Fibroblast of skin of left biceps (primary cell): ENCODE data around the gene ECE1.

Experiments used
- DNase-seq, 2 experiments: peaks; one replicate each; pipeline ENCODE4 v3.0.0-alpha.2; 2013; ENCODE audit warnings: low read depth in 2 of 2

ECE1 gene

DNA sequence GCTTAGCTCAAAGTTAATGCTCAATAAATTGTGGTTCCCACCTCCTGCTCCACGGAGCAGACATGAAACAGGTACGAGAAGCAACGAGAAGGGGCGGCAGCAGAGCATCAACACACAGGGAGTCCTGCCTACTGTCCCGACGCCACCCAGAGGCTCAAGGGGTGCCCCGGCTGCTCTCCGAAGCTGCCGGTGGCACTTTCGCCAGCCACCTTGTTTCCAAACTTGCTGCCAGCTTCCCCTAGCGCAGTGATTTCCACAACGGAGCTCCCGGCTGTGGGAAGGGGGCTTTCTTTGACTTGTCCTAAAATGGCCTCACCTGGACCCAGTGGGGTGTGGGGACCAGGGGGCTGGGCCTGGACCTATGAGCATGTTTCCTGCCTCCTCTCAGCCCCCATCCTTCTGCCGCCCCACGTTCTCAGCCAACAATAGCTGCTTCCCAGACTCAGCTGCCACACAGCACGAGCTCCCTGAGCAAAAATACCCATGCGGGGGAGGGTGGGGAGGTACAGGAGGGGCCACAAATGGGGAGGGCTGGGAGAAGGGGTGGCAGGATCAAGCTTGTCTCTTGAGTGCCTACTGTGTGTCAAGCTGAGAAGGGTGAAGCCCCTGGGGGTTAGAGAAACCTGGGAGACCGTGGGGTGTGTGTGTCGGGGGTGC is 35.6 kb upstream of the ECE1 start:
- no peak for DNase-seq

DNA sequence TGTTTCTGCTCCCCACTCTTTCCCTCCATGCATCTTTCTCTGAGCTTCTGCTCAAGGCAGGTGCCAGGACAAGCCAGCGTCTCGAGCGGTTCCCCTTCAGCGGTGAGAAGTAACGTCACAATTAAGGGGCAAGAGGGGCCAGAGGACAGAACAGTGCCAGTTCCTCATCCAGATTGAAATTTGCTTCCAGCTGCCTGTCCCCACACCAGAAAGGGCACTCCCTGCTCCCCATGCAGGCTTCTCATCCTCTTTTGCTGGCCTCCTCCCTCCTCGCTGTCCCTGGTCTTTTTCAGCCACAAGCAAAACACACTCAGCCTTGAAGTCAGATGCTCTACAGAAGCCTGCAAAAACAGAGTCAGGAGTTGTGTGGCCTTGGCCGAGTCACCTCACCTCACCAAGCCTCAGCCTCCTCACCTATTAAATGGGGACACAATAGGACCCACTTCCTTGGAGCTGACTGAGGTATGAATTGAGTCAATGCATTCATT is 35.0 kb upstream of the ECE1 start:
- DNase-seq: no peak

DNA sequence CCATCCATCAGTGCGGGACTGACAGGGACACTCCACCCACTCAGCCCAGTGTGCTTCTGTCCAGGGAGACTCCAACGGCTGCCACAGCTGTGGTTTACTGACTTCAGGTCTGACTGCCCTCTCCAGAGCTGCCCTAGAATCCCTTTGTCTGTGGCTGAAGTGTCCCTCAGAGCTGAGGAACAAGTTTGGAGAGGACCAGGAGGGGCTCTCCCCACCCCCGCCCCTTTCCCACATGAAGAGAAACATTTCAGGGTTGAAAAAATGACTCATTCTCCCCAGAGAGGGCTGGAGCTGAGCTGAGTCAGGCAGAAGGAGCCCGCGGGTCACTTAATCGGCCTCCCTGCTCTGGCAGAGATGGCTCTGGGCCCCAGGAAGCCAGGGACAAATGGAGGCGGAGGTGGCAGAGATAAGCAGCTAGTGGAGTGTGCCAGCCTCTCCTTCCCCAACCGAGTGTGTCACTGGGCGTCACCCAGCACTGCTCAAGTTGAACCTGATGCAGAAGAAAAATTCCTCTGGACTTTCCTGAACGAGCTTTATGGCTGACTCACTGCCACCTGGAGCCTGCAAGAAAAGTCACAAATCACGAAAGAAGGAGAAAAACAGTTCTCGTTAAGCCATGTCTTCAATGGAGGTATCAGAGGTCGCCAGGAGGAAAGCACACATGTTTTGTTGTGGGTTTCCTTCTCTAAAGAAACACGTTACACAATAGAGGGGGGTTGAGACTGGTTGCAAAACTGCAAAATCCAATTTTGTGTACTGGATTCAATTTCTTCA is 34.3 kb upstream of the ECE1 start:
- DNase-seq: peak; percentile 73 to 75

DNA sequence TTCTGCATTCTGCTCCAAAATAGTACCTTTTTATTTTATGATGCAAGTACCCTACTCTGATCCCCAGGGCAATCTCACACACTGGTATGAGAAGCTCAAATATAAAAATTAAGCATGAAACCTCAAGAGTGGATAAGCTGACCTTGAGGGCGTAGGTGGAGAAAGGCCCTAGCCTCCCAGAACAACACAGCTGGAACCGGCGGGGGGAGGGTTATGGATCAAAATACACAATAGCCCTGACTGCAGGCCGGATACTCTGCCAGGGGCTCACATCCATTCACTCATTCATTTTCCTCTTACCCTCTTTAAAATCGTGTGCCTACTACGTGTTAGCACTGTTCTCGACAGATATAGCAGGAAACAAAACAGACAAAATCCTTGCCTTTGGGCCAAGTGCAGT is 32.8 kb upstream of the ECE1 start:
- DNase-seq: no peak

DNA sequence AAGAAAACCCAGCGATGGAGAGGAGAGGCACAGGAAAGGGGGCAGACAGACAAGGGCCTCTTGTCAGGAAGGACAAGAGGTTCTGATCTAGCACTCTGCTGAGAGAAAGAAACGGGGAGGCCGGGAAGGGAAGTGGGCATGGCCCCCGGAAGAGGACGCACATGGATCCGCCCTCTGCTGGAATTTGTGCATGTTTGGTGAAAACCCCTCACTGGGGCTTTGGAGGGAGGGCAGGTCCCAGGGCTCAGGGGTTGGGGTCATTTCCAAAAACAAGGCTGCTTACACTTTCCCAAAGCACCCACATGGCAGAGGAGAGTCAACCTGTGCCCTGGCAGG is 32.4 kb upstream of the ECE1 start:
- no peak for DNase-seq

DNA sequence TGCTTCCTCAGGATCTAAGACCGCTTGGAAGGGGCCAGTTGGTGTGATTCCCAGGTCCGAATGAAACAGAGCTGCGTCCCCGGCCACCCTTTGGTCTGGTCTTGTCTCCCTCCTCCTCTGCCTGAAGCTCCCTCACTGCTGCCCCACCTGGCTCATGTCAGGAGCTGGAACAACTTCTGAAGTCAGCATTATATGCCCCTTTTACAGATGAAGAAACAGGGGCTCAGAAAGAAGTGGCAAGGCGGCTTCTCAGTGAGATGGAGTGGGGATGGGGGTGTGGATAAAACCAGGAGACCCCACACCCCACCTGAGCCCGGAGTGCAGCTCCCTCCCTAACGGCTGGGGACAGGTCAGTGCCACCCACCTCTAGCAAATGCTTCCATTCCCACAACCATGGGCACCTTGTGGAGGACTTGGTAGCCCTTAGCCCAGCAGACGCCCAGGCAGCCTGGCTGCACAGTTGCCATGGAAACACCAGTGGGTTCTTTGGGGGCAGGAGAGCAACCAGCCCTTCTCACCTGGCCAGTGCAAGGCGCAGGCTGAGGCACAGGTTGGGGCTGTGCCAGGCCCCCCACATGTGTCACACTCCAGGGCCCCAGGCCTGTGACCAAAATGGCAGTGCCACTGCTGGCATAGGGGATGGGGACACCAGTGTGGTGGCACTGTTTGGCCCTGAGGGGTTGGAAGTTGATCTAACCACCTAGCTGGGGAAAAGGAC is 31.9 kb upstream of the ECE1 start:
- no peak for DNase-seq

DNA sequence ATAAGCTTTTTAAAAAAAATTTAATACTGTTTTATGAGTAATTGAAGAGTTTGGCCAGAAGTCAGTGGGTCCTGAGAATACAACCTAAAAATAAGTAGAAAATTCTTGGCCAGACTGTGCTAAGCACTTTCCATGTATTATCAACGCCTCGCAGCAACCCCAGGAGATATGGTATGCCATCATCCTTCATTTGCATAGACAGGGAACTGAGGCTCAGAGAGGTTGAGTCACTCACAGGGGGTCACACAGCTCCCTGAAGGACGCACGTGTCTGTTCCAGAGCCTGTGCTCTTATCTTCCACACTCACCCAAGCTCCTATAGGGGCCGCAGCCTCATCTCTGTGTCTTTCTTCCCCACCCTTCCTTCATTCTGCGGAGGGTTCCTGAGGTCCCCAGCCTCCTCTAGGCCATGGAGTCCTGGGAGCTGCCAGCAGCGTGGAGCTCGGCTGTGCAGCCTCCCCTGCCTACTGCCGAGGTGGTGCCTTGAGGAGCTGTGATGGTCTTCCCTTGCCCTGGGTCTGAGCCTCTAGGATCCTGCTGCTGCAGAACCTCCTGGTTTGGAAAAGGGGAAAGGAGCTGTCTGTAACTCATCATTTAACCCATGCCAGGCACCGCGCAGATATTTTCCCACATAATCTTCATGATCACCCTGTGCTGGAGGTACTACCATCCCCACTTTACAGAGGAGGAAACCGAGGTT is 30.3 kb upstream of the ECE1 start:
- no peak for DNase-seq

DNA sequence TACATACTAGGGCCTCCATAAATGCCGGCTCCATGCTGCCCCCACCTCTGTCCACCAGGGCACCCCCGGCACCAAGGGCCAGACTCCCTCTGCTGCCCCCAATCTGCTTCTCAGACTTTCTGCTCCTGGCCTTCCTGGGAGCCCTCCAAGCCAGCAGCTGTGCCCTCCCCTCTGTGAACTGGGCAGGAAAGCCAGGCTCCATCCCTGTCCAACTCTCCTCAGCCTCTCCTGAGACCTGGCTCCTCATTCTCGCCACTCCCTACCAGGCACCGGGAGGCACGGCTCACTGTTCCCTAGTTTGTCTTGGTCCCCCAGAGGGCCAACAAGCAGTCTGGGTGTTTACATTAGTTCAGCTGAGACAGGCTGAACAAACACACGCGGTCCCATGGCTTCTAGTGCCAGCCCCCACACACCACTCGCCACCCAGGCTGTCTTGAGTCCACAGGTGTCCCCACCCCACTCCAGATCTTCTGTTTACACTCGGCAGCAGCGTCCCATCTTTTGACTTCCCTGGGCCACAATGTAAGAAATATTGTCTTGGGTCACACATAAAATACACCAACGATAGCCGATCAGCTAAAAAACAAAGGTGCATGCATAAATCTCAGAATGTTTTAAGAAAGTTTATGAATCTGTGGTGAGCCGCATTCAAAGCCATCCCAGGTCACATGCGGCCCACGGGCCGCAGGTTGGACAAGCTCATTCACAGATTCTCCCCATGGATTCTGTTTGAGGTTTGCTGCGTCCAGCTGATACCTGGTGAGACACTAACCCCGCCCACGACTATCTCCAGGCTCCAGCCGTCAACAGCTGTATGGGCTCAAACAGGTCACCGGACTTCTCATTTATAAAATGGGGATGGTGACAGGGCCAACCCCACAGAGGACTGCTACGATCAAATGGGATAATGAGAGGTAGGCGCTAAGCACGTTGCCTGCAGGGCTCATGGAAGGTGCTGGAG is 29.5 kb upstream of the ECE1 start:
- no peak for DNase-seq

DNA sequence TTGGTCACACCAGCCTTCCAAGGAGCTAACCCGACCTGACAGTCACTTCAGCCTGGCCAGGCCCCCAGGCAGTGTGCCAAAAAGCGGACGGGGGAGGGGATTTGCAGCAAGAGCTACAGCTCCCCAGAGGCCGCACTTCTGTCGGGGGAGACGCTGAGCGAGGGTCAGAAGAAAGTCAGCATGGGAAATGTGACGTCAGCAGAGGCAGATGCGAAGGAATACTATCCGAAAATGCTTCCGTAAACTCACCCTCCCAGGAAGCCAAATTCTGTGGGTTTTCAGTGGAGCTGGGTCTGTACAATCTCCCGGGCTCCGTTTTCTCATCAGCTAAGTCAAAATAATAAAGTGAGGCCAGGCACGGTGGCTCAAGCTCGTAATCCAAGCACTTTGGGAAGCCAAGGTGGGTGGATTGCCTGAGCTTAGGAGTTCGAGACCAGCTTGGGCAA is 28.5 kb upstream of the ECE1 start:
- peak; percentile 46 to 52 for DNase-seq

DNA sequence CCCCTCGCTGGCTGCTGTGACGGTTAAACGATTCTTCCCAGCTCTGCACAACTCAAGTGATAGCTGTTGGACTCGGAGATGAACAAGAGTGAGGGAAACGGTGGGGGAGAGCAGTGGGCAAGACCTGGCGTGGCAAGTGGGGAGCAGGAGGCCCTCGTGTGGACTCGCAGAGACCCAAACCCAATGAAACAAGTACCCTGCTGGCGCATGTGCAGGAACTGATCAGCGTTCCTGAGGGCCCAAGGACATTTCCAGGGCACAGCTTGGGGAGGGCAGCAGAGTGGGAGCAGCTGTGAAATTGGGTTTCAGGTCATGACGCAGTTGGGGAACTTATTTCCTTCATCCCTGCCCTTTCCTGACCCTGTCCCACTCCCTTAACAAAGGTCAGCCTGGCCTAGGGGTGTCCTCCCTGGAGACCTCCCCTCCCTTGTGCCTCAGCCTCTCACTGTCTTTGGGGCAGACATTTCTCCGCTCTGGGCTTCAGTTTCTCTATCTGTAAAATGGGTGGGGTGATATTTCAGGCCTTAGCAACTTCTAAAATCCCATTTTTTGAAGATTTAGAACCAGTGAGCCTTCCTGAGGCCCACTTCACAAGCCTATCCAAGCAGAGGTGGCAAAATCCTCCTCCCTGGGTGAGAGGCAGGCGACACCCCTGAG is 27.9 kb upstream of the ECE1 start:
- no peak for DNase-seq

DNA sequence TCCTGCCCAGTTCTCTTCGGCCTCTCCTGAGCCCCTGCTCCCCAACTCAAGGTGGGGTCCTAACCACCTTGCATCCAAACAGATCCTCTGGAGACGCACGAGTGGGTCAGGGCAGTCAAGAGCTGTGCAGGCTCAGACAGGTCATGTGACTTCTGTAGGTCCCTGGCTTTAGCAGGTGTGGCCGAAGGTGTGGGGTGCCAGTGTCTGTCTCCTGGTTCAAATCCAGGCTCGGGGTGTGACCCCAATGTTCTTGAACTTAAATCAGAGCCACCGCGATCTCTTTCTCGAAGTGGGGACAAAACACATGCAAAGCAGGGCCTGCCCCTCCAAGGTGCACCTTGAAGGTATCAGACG is 27.4 kb upstream of the ECE1 start:
- DNase-seq: no peak

DNA sequence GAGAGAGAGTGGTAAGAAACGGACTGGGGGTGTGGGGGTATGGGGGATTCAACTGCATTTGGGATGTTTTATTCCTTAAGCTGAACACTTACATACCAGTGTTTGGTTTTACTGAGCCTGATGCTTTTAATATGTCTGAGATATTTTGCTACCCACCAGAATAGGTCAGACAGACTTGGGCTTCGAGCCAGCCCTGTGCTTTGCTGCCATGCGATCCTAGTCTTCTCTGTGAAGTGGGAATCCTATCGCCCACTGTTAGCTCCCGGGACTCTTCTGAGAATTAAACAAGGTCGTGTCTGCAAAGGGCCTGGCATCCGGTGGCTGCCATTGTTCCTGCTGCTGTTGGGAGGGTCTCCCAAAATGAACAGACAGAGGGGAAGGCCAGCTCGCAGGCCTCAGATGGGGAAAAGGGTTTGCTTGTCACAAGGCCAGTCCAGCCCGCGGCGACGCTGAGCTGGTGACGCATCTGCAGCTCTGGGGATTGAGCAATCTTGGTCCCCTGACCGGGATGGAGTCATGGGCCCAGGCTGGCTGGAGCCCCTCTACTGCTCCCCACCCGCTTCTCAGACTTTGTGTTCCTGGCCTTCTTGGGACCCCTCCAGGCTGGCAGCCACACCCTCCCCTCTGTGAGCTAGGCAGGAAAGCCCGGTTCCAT is 26.9 kb upstream of the ECE1 start:
- DNase-seq: no peak

DNA sequence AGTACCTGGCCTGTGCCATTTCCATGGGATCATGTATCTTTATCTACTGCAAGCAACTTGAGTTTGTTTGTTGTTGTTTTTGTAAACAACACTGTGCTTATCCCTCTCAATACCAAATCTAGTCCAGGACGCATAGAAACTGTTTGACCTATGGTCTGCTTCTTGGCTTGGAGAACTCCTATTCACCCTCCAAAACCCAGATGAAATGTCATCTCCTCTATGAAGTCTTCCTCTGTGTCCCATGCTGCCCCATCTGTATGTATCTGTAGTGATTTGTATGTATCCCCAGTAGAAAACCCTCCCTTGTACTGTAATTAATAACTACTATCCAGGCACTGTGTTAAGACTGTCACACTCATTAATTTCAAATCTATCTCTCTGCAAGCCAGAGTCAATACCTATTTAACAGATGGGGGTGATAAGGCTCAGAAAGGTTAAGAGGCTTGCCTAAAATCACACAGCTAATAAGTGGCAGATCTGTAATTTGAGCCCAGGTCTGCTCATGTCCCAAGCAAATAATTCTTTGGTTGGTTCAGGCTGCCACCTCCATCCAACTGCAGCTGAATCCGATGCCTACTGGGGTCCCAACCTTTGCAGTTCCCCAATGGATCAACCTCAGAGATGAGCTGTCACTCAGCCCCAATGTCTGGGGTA is 24.6 kb upstream of the ECE1 start:
- DNase-seq: no peak

DNA sequence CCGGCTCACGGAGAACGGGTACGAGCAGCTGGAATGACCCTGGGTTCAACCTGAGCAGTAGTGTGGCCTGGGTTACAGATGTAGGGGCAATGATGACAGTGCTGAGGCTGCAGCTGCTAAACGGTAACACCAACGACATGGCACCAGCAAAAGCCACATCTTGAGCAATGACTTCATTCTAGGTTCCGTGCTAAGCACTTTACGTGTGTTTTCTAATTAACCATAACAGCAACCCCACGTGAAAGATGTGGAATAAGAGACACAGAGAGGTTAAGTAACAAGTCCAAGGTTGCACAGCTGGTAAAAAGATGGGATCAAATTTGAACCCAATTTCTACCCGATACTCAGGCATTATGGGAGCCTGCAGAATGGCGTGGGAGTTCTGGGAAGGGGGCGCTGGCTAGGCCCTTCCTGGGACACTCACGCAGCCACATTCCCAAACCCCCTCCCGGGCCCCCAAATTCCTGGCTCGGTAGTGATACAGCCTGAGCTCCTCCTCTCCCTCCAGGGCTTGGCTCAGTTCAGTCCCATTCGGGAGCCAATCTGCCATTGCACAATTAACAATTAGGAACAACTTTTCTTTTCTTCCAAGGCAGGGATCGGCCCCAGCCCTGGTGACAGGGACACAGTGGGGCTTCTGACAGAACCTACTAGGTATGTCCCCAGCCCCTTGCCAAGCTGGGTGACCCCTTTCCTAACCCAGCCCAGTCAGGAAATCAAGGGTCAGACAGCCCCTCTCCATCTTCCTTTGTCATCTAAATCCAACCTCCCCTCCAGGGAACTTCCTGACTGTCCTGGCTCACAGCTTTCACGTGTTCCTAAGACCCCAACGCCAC is 23.8 kb upstream of the ECE1 start:
- no peak for DNase-seq

DNA sequence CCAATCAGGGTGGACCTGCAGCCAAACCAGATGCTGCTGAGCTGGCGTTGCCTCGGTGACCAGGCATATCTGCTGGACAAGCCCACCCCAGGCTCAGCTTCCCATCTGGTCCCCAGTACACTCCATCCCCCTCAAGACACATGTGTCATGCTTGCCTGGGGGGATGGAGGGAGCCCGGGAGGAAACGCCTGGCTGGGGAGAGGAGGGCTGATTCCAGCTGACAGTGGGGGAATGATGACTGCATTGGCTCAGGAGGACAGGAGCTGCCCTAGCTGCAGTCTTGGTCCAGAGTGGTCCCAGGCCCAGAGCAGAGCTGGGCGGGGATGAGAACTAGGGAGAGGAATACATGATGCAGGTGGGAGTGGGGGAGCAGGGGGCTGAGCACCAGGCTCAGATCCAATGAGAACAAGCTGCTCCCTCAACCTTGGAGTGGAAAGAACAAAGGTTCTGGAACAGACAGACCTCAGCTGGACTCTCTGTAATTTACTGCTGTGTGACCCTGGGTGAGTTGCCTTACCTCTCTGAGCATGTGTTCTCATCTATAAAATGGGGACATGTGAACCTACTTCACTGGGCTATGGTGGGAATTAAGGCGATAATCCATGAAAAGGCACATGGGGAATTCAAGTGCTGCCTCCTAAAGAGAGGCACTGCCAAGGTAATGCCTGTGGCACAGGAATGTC is 23.1 kb upstream of the ECE1 start:
- DNase-seq: peak; percentile 40 to 48

DNA sequence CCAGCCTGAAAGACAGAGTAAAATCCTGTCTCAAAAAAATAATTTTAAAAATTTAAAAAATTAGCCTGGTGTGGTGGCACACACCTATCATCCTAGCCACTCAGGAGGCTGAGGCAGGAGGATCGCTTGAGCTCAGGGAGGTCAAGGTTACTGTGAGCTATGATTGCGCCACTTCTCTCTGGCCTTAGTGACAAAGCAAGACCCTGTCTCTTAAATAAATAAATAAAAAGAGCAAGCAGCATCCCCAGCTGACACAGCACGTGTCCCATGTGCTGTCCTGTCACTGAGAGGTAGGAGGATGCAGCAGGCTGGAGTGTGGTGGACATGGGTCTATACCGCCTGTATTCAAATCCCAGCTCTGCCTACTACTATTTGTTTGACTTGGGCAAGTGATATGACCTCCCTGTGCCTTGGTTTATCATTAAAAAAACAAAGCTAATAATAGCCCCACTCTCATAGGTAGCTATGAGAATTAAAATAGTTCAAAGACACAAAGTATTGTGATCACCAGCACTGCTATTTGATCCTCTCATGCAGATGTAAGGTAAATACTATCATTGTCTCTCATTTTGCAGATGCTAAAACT is 22.2 kb upstream of the ECE1 start:
- no peak for DNase-seq

DNA sequence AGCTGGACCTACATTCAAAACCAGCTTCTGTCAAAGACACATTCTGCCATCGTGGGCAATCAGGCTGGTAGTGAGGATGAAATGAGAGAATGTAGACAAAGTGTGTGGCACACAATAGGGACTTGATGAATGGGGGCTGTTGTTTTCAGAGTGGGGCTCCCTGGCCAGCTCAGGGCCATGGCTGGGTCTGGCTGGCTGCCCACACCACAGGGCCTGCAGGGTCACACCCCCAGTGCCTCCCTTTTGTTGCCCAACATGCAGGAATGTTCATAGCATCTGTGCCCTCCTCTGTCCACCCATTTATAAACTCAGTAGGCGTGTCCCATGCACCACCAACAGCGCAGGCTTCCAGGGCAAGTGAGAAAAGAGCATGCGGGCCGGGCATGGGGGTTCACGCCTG is 20.8 kb upstream of the ECE1 start:
- no peak for DNase-seq
